Uterus (tissue), 2 donors: ENCODE results near the gene BNC2.

ENCODE experiments used
- CTCF ChIP-seq, 4 experiments: fragments of 200-600 bp in 2 of 4; fragments of 450-650 bp in 2 of 4; sonication (generic) in 2 of 4; IDR thresholded peaks; one replicate each; pipeline ENCODE4 v1.5.1; 2016 to 2019; ENCODE audit warnings: antibody characterized with exemption in 4 of 4, mild to moderate bottlenecking in 2 of 4, moderate library complexity in 1 of 4
- POLR2A ChIP-seq, 2 donors: fragments of 450-650 bp; IDR thresholded peaks; one replicate each; pipeline ENCODE4 v1.6.1; 2016; ENCODE audit warnings: antibody characterized with exemption in 2 of 2, mild to moderate bottlenecking in 1 of 2, moderate library complexity in 1 of 2

- TF ChIP-seq CTCF (IDR thresholded peaks at IDR 0.05) (no peak), POLR2A (IDR thresholded peaks at IDR 0.05) (no peak)
Measured at GRCh38 chr9:16368237-16369087, 502.0 kb downstream of the BNC2 start.
